ENCODE results near the gene DLGAP1. TPM values are rescaled to one million over a fixed set of nuclear protein-coding genes. Genes with fewer than 3 reads are reported as not detected.

Gene DLGAP1
- total RNA-seq, 4 donors from 2014 or later: 0.13 to 6.2 (median 0.53) TPM

- Histone ChIP-seq H3K9me3 (no peaks in the 10 kb centered on the region), H3K27me3 (peaks cover 0 to 16% (median 8%) of the 10 kb centered on the region in 3 donors), H3K4me1 (no peaks in the 10 kb centered on the region), H3K27ac (no peak overlapping the region), H3K36me3 (no peaks in the 10 kb centered on the region), H3K4me3 (no peak overlapping the region)
- TF ChIP-seq, protein P1, sequence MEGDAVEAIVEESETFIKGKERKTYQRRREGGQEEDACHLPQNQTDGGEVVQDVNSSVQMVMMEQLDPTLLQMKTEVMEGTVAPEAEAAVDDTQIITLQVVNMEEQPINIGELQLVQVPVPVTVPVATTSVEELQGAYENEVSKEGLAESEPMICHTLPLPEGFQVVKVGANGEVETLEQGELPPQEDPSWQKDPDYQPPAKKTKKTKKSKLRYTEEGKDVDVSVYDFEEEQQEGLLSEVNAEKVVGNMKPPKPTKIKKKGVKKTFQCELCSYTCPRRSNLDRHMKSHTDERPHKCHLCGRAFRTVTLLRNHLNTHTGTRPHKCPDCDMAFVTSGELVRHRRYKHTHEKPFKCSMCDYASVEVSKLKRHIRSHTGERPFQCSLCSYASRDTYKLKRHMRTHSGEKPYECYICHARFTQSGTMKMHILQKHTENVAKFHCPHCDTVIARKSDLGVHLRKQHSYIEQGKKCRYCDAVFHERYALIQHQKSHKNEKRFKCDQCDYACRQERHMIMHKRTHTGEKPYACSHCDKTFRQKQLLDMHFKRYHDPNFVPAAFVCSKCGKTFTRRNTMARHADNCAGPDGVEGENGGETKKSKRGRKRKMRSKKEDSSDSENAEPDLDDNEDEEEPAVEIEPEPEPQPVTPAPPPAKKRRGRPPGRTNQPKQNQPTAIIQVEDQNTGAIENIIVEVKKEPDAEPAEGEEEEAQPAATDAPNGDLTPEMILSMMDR (IDR thresholded peaks at IDR 0.05 in 4 of 5, conservative IDR thresholded peaks at IDR 0.05 in 1 of 5): no peak
- no peak for TF ChIP-seq POLR2A (IDR thresholded peaks at IDR 0.05)
- in situ Hi-C loops (cut with MboI; ENCODE audit: low sequenced_read_pairs in 4 of 4) (no loop called here), intact Hi-C loops (cut with DNase I; ENCODE audit: low total_unique reads) (no loop called here)
- no peak for DNase-seq
- ATAC-seq: no peak
These were observed 959.2 kb downstream of the DLGAP1 start for GRCh38 chr18:3495691-3496430.

- no peaks in the 10 kb centered on the region for H3K9me3 ChIP-seq
- peaks cover 0 to 11% (median 6%) of the 10 kb centered on the region in 3 donors for H3K27me3 ChIP-seq
- no peaks in the 10 kb centered on the region for H3K4me1 ChIP-seq
- H3K36me3 ChIP-seq: no peaks in the 10 kb centered on the region
- H3K27ac ChIP-seq: no peak overlapping the region
- H3K4me3 ChIP-seq: no peak overlapping the region
- ATAC-seq (no peak), DNase-seq (no peak)
- in situ Hi-C loops (cut with MboI; ENCODE audit: low sequenced_read_pairs in 4 of 4): no loop called here
- TF ChIP-seq, protein P1 (IDR thresholded peaks at IDR 0.05 in 4 of 5, conservative IDR thresholded peaks at IDR 0.05 in 1 of 5): no peak
- TF ChIP-seq POLR2A (IDR thresholded peaks at IDR 0.05): no peak
- intact Hi-C loops (cut with DNase I; ENCODE audit: low total_unique reads): no loop called here
These were observed 960.5 kb downstream of the DLGAP1 start for GRCh38 chr18:3494569-3494968.

- in situ Hi-C loops (cut with MboI; ENCODE audit: low sequenced_read_pairs in 4 of 4): no loop called here
- no peak for DNase-seq
- TF ChIP-seq, protein P1 (IDR thresholded peaks at IDR 0.05 in 4 of 5, conservative IDR thresholded peaks at IDR 0.05 in 1 of 5): no peak
- TF ChIP-seq POLR2A (IDR thresholded peaks at IDR 0.05): no peak
- no peak overlapping the region for H3K27ac ChIP-seq
- H3K36me3 ChIP-seq: no peaks in the 10 kb centered on the region
- H3K4me3 ChIP-seq: no peak overlapping the region
- intact Hi-C loops (cut with DNase I; ENCODE audit: low total_unique reads): no loop called here
- no peaks in the 10 kb centered on the region for H3K4me1 ChIP-seq
- no peaks in the 10 kb centered on the region for H3K9me3 ChIP-seq
- H3K27me3 ChIP-seq: peaks cover 0 to 7% (median 3%) of the 10 kb centered on the region in 3 donors
- ATAC-seq: no peak
These were observed 960.9 kb downstream of the DLGAP1 start for GRCh38 chr18:3494245-3494526.

DNA sequence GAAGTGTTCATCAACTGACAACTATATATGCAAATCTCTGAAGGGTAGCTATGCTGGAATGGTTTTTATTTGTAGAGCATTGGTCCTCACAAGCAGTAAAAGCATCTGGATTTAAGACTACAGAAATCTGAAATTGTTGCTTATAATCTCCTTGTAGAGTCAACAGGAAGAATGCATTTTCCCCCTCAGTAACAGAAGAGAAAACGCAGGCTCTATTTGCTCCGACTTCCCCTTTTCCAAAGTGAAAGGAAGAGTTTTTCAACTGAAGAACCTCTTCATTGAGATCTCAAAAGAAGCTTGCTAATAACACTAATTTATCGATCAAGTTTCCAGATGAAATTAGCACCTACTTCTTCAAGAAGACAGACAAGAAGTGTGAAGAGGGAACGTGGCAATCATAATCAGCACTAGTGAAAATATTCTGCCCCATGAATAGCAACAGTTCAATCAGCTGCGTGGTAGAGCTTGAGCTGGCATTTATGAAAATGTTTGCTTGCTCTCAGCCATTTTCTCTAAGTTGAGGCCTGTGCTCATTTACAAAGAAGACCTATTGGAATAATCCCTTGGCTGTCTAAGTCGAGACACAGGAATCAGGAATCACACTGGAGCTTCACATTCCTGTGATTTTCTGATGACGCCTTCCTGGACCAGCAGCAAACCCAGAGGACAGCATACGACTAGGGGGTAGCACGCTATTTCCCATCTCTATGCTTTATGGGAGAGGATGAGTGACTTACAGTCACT, 961.4 kb downstream of the DLGAP1 start:
- intact Hi-C loops (cut with DNase I; ENCODE audit: low total_unique reads) (no loop called here), in situ Hi-C loops (cut with MboI; ENCODE audit: low sequenced_read_pairs in 4 of 4) (no loop called here)
- Histone ChIP-seq H3K27me3 (peaks cover 0 to 2% (median 1%) of the 10 kb centered on the region in 3 donors), H3K9me3 (no peaks in the 10 kb centered on the region), H3K4me3 (no peak overlapping the region), H3K27ac (no peak overlapping the region), H3K4me1 (no peaks in the 10 kb centered on the region), H3K36me3 (no peaks in the 10 kb centered on the region)
- ATAC-seq (no peak), DNase-seq (no peak)
- TF ChIP-seq, protein P1 (IDR thresholded peaks at IDR 0.05 in 4 of 5, conservative IDR thresholded peaks at IDR 0.05 in 1 of 5): no peak
- no peak for TF ChIP-seq POLR2A (IDR thresholded peaks at IDR 0.05)
